ENCODE results near the gene ANKFY1. TPM values are rescaled to one million over a fixed set of nuclear protein-coding genes. Genes with fewer than 3 reads are reported as not detected.
A peak's percentile ranks its signal among the peaks of the same experiment; 100 is the strongest.

The ANKFY1 gene
- total RNA-seq, 5 donors from 2014 or later (not counting 1 experiment from before 2014, with no cell fraction given): 58.0 to 69.6 (median 67.0) TPM

- no peak for ATAC-seq (replicated peaks in 1 of 4)
- H3K9me3 ChIP-seq: no peaks in the 10 kb centered on the region
- WGBS (ENCODE audit: insufficient coverage): no CpG with 5 or more reads among the region's 2 CpGs
- no peak overlapping the region for H3K27ac ChIP-seq (ENCODE audit: low read length)
- H3K27me3 ChIP-seq (replicated peaks in 1 of 2; ENCODE audit: control insufficient read depth in 2 of 2, extremely low read depth in 1 of 2, insufficient read depth in 2 of 2, low read length in 1 of 2): no peaks in the 10 kb centered on the region
- Mint-ChIP-seq H3K36me3 (peaks cover 10% of the 10 kb centered on the region), H3K4me3 (no peak overlapping the region), H3K4me1 (peaks cover 56 to 76% (median 66%) of the 10 kb centered on the region in 3 donors), H3K27me3 (no peaks in the 10 kb centered on the region), H3K9me3 (no peaks in the 10 kb centered on the region), H3K27ac (peak overlapping the region in 1 of 2 donors; percentile 16)
- POLR2A ChIA-PET: interaction anchor here in 1 of 2 donors (0.6 kb wide), 1 partner anchor 94 kb away, joined by 4 read pairs; no protein-coding TSS in a partner anchor
- CTCF ChIA-PET: interaction anchor here (0.6 to 2.6 kb wide), 8 partner anchors 10 to 687 kb away, joined by 3 to 6 read pairs (median 4); no protein-coding TSS in a partner anchor
- peaks cover 0 to 11% of the 10 kb centered on the region in 2 donors for H3K36me3 ChIP-seq (ENCODE audit: control insufficient read depth in 2 of 2, extremely low read depth in 1 of 2, insufficient read depth in 1 of 2, low read length in 1 of 2)
- no peak overlapping the region for H3K4me3 ChIP-seq (ENCODE audit: control insufficient read depth in 1 of 2, extremely low read depth in 1 of 2, low read length in 1 of 2)
- no peak for DNase-seq
- peaks cover 5% of the 10 kb centered on the region in 2 experiments for H3K4me1 ChIP-seq (ENCODE audit: control insufficient read depth in 1 of 2, extremely low read depth in 1 of 2, insufficient read depth in 2 of 2, low read length in 2 of 2)
Measured at GRCh38 chr17:4250887-4251286, 12.9 kb downstream of the ANKFY1 start.

DNA sequence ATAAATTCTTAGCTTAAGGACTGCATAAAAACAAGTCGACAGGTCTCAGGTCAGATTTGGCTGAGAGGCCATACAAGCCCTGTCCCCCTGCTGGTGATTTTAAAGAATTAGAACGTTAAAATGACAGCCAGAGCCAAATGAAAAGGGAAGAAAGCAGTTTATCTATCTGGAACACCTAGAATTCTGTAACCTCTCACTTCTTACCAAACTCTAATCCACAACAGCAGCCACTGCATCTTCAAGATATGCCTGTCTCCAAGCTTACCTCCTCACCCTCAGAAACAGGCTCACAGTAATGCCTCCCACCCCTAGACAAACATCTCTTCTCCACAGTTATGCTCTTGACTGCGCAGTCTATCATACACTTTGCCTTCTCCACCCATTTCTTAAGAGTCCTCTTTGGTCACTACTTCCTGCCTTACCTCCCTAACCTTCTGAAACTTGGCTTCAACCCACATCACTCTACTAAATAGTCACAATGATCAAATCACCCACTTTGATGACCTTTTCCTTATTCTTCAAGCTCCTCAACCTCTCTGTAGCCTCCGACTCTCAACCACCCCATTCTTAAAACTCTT is 14.2 kb downstream of the ANKFY1 start:
- no peak overlapping the region for H3K27ac ChIP-seq (ENCODE audit: low read length)
- Mint-ChIP-seq H3K4me3 (no peak overlapping the region), H3K4me1 (peaks cover 58 to 83% (median 63%) of the 10 kb centered on the region in 3 donors), H3K36me3 (peaks cover 14% of the 10 kb centered on the region), H3K27ac (no peak overlapping the region), H3K27me3 (no peaks in the 10 kb centered on the region), H3K9me3 (no peaks in the 10 kb centered on the region)
- peaks cover 0 to 11% of the 10 kb centered on the region in 2 donors for H3K36me3 ChIP-seq (ENCODE audit: control insufficient read depth in 2 of 2, extremely low read depth in 1 of 2, insufficient read depth in 1 of 2, low read length in 1 of 2)
- DNase-seq (peak in 2 of 35 experiments; percentile 9 to 52), ATAC-seq (replicated peaks in 1 of 4) (no peak)
- ChIA-PET CTCF (interaction anchor here (0.5 to 2.6 kb wide), 7 partner anchors 9 to 159 kb away, joined by 3 to 7 read pairs (median 3); no protein-coding TSS in a partner anchor), POLR2A (interaction anchor here in 1 of 2 donors (0.8 kb wide), 1 partner anchor 11 kb away, joined by 3 read pairs; no protein-coding TSS in a partner anchor)
- H3K4me3 ChIP-seq (ENCODE audit: control insufficient read depth in 1 of 2, extremely low read depth in 1 of 2, low read length in 1 of 2): no peak overlapping the region
- 96% methylated on average over 2 of the region's 4 CpGs for WGBS (ENCODE audit: insufficient coverage)
- H3K4me1 ChIP-seq (ENCODE audit: control insufficient read depth in 1 of 2, extremely low read depth in 1 of 2, insufficient read depth in 2 of 2, low read length in 2 of 2): peaks cover 5% of the 10 kb centered on the region in 2 experiments
- no peaks in the 10 kb centered on the region for H3K9me3 ChIP-seq
- H3K27me3 ChIP-seq (replicated peaks in 1 of 2; ENCODE audit: control insufficient read depth in 2 of 2, extremely low read depth in 1 of 2, insufficient read depth in 2 of 2, low read length in 1 of 2): no peaks in the 10 kb centered on the region

DNA sequence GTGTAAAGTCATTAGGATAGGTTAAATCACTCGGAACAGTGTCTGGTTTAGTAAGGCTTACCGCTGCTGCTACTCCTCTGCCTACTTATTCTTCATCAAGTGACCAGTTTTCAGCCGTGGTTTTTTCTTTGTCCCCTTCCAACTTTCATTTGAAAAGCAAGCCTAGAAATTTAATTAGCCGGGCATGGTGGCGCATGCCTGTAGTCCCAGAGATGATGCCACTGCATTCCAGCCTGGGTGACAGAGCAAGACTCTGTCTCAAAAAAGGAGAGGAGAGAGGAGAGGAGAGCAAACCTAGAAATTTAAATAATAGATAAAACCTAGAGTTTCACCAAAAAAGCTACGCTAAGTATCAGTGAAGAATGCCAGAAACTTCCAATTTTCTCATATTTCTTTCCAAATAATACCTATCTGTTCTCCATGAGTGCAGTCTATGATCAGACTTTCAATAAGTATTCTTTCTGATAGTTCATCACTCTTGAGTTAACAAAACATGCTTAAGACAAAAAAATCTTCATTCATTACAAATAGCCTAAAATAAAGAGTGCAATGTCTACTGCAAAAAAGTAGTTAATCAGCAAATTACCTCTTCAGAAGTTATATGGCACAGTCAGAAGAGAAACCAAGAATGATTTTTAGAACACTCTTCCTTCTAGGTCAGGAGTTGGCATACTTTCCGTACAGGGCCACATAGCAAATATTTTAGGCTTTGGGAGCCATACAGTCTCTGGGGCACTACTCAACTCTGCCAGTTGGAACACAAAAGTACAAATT is 15.1 kb downstream of the ANKFY1 start:
- Histone ChIP-seq H3K4me1 (ENCODE audit: control insufficient read depth in 1 of 2, extremely low read depth in 1 of 2, insufficient read depth in 2 of 2, low read length in 2 of 2) (peaks cover 5% of the 10 kb centered on the region in 2 experiments), H3K27me3 (replicated peaks in 1 of 2; ENCODE audit: control insufficient read depth in 2 of 2, extremely low read depth in 1 of 2, insufficient read depth in 2 of 2, low read length in 1 of 2) (no peaks in the 10 kb centered on the region), H3K9me3 (no peaks in the 10 kb centered on the region), H3K4me3 (ENCODE audit: control insufficient read depth in 1 of 2, extremely low read depth in 1 of 2, low read length in 1 of 2) (no peak overlapping the region), H3K36me3 (ENCODE audit: control insufficient read depth in 2 of 2, extremely low read depth in 1 of 2, insufficient read depth in 1 of 2, low read length in 1 of 2) (peaks cover 0 to 15% of the 10 kb centered on the region in 2 donors), H3K27ac (ENCODE audit: low read length) (no peak overlapping the region)
- ATAC-seq (replicated peaks in 1 of 4): no peak
- Mint-ChIP-seq H3K4me1 (peaks cover 59 to 82% (median 65%) of the 10 kb centered on the region in 3 donors), H3K4me3 (no peak overlapping the region), H3K27ac (peak overlapping the region in 1 of 2 donors; percentile 62), H3K36me3 (peaks cover 17% of the 10 kb centered on the region), H3K9me3 (no peaks in the 10 kb centered on the region), H3K27me3 (no peaks in the 10 kb centered on the region)
- POLR2A ChIA-PET: interaction anchor here in 1 of 2 donors (0.8 kb wide), 1 partner anchor 11 kb away, joined by 3 read pairs; no protein-coding TSS in a partner anchor
- WGBS (ENCODE audit: insufficient coverage): 100% methylated on average over 1 of the region's 7 CpGs
- DNase-seq: no peak
- CTCF ChIA-PET: interaction anchor here (0.5 to 1.0 kb wide), 4 partner anchors 10 to 160 kb away, joined by 3 to 7 read pairs (median 4); no protein-coding TSS in a partner anchor

DNA sequence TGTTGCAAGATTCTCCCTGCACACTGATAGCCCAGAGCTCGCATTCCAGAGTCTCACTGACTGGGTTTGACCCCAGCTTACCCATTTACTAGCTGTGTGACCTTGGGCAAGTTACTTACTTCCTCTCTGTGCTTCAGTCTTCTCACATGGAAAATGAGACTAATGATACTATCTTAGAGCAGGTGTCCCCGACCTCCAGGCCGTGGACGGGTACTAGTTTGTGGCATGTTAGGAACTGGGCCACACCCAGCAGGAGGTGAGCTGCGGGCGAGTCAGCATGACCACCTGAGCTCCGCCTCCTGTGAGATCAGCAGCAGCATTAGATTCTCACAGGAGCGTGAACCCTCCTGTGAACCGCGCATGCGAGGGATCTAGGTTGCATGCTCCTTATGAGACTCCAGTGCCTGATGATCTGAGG is 15.8 kb downstream of the ANKFY1 start:
- H3K4me1 ChIP-seq (ENCODE audit: control insufficient read depth in 1 of 2, extremely low read depth in 1 of 2, insufficient read depth in 2 of 2, low read length in 2 of 2): peaks cover 5% of the 10 kb centered on the region in 2 experiments
- WGBS (ENCODE audit: insufficient coverage): 69% methylated on average over 7 of the region's 11 CpGs
- Mint-ChIP-seq H3K27me3 (no peaks in the 10 kb centered on the region), H3K27ac (no peak overlapping the region), H3K36me3 (peaks cover 17% of the 10 kb centered on the region), H3K4me3 (no peak overlapping the region), H3K9me3 (no peaks in the 10 kb centered on the region), H3K4me1 (peaks cover 55 to 75% (median 60%) of the 10 kb centered on the region in 3 donors)
- H3K9me3 ChIP-seq: no peaks in the 10 kb centered on the region
- no peak overlapping the region for H3K4me3 ChIP-seq (ENCODE audit: control insufficient read depth in 1 of 2, extremely low read depth in 1 of 2, low read length in 1 of 2)
- DNase-seq: no peak
- no peak for ATAC-seq (replicated peaks in 1 of 4)
- ChIA-PET CTCF (interaction anchor here in 1 of 2 donors (1.0 to 1.1 kb wide), 2 partner anchors 16 to 29 kb away, joined by 3 read pairs; partner anchors contain the start of gene ANKFY1), POLR2A (no interaction called here)
- peaks cover 0 to 15% of the 10 kb centered on the region in 2 donors for H3K36me3 ChIP-seq (ENCODE audit: control insufficient read depth in 2 of 2, extremely low read depth in 1 of 2, insufficient read depth in 1 of 2, low read length in 1 of 2)
- no peaks in the 10 kb centered on the region for H3K27me3 ChIP-seq (replicated peaks in 1 of 2; ENCODE audit: control insufficient read depth in 2 of 2, extremely low read depth in 1 of 2, insufficient read depth in 2 of 2, low read length in 1 of 2)
- H3K27ac ChIP-seq (ENCODE audit: low read length): no peak overlapping the region

GRCh38 chr17:4247361-4247970 is 16.3 kb downstream of the ANKFY1 start:
- peaks cover 0 to 15% of the 10 kb centered on the region in 2 donors for H3K36me3 ChIP-seq (ENCODE audit: control insufficient read depth in 2 of 2, extremely low read depth in 1 of 2, insufficient read depth in 1 of 2, low read length in 1 of 2)
- Mint-ChIP-seq H3K4me3 (no peak overlapping the region), H3K36me3 (peaks cover 17% of the 10 kb centered on the region), H3K27ac (no peak overlapping the region), H3K4me1 (peaks cover 53 to 70% (median 56%) of the 10 kb centered on the region in 3 donors), H3K9me3 (no peaks in the 10 kb centered on the region), H3K27me3 (no peaks in the 10 kb centered on the region)
- ChIA-PET POLR2A (no interaction called here), CTCF (interaction anchor here (0.6 to 1.1 kb wide), 3 partner anchors 17 to 373 kb away, joined by 3 read pairs; partner anchors contain the start of gene ANKFY1 (in 1 of the 2))
- no peak overlapping the region for H3K27ac ChIP-seq (ENCODE audit: low read length)
- WGBS (ENCODE audit: insufficient coverage): 100% methylated on average over 1 of the region's 5 CpGs
- H3K27me3 ChIP-seq (replicated peaks in 1 of 2; ENCODE audit: control insufficient read depth in 2 of 2, extremely low read depth in 1 of 2, insufficient read depth in 2 of 2, low read length in 1 of 2): no peaks in the 10 kb centered on the region
- no peak overlapping the region for H3K4me3 ChIP-seq (ENCODE audit: control insufficient read depth in 1 of 2, extremely low read depth in 1 of 2, low read length in 1 of 2)
- H3K4me1 ChIP-seq (ENCODE audit: control insufficient read depth in 1 of 2, extremely low read depth in 1 of 2, insufficient read depth in 2 of 2, low read length in 2 of 2): peaks cover 5% of the 10 kb centered on the region in 2 experiments
- DNase-seq: no peak
- no peak for ATAC-seq (replicated peaks in 1 of 4)
- H3K9me3 ChIP-seq: no peaks in the 10 kb centered on the region

DNA sequence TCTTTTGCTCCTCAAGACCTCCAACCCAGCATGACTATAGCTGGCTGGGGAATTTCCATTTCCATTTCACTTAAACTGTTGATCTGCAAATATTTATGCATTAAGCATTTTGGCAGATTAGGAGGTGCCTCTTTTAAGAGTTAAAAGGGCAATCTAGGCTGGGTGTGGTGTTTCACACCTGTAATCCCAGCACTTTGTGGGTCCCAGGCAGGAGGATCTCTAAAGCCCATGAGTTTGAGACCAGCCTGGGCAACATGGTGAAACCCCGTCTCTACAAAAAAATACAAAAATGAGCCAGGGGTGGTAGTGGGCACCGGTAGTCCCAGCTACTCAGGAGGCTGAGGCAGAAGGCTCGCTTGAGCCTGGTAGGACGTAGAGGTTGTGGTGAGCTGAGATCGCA is 17.1 kb downstream of the ANKFY1 start:
- WGBS (ENCODE audit: insufficient coverage): no CpG with 5 or more reads among the region's 5 CpGs
- H3K27me3 ChIP-seq (replicated peaks in 1 of 2; ENCODE audit: control insufficient read depth in 2 of 2, extremely low read depth in 1 of 2, insufficient read depth in 2 of 2, low read length in 1 of 2): no peaks in the 10 kb centered on the region
- no peak overlapping the region for H3K4me3 ChIP-seq (ENCODE audit: control insufficient read depth in 1 of 2, extremely low read depth in 1 of 2, low read length in 1 of 2)
- peaks cover 5% of the 10 kb centered on the region in 2 experiments for H3K4me1 ChIP-seq (ENCODE audit: control insufficient read depth in 1 of 2, extremely low read depth in 1 of 2, insufficient read depth in 2 of 2, low read length in 2 of 2)
- H3K4me1 Mint-ChIP-seq: peaks cover 51 to 62% (median 51%) of the 10 kb centered on the region in 3 donors
- CTCF ChIA-PET: interaction anchor here (0.5 to 1.1 kb wide), 5 partner anchors 17 to 372 kb away, joined by 3 read pairs; partner anchors contain the start of gene ANKFY1 (in 1 of the 2)
- peaks cover 0 to 21% of the 10 kb centered on the region in 2 donors for H3K36me3 ChIP-seq (ENCODE audit: control insufficient read depth in 2 of 2, extremely low read depth in 1 of 2, insufficient read depth in 1 of 2, low read length in 1 of 2)
- H3K36me3 Mint-ChIP-seq: peaks cover 19% of the 10 kb centered on the region
- POLR2A ChIA-PET: no interaction called here
- no peaks in the 10 kb centered on the region for H3K9me3 Mint-ChIP-seq
- no peak overlapping the region for H3K27ac ChIP-seq (ENCODE audit: low read length)
- H3K27ac Mint-ChIP-seq: no peak overlapping the region
- no peak overlapping the region for H3K4me3 Mint-ChIP-seq
- DNase-seq (no peak), ATAC-seq (replicated peaks in 1 of 4) (no peak)
- H3K9me3 ChIP-seq: no peaks in the 10 kb centered on the region
- H3K27me3 Mint-ChIP-seq: no peaks in the 10 kb centered on the region
